HG02970 (cell line): ENCODE measurements around the gene TRIM65.

Experiments used
- ATAC-seq: cut with Tn5 transposase; IDR thresholded peaks from one replicate; pipeline ENCODE4 v1.9.1; 2021; ENCODE audit warnings: mild to moderate bottlenecking, moderate library complexity, moderate number of reproducible peaks; ENCODE audit not compliant: unreplicated experiment, low FRiP score

The TRIM65 gene

GRCh38 chr17:75919611-75920010 is 22.9 kb upstream of the TRIM65 start:
- ATAC-seq = no peak

- ATAC-seq = no peak
Measured at GRCh38 chr17:75917917-75918445, 21.2 kb upstream of the TRIM65 start.

- no peak for ATAC-seq
Measured at GRCh38 chr17:75917141-75917916, 20.6 kb upstream of the TRIM65 start.

- ATAC-seq = no peak
Measured at GRCh38 chr17:75915268-75915667, 18.5 kb upstream of the TRIM65 start.

- no peak for ATAC-seq
Measured at GRCh38 chr17:75914643-75915267, 18.0 kb upstream of the TRIM65 start.

- no peak for ATAC-seq
Measured at GRCh38 chr17:75913537-75914210, 16.9 kb upstream of the TRIM65 start.

GRCh38 chr17:75910699-75911098 is 13.9 kb upstream of the TRIM65 start:
- no peak for ATAC-seq

- ATAC-seq = no peak
Measured at GRCh38 chr17:75909812-75910274, 13.1 kb upstream of the TRIM65 start.

GRCh38 chr17:75909051-75909811 is 12.5 kb upstream of the TRIM65 start:
- ATAC-seq = no peak

- ATAC-seq = no peak
Measured at GRCh38 chr17:75908201-75908600, 11.4 kb upstream of the TRIM65 start.

GRCh38 chr17:75906143-75906884 is 9.6 kb upstream of the TRIM65 start:
- ATAC-seq = no peak

- peak; percentile 97 for ATAC-seq
Measured at GRCh38 chr17:75904749-75905521, 8.2 kb upstream of the TRIM65 start, which contains the start of gene MRPL38. Gene MRPL38 (minus strand): TSS chr17:75904884. CDS start chr17:75904875, 9 bp downstream.

GRCh38 chr17:75902406-75902805 is 5.7 kb upstream of the TRIM65 start:
- ATAC-seq = no peak

- ATAC-seq = no peak
Measured at GRCh38 chr17:75901727-75902126, 5.0 kb upstream of the TRIM65 start.

GRCh38 chr17:75900691-75901533 is 4.2 kb upstream of the TRIM65 start:
- ATAC-seq = no peak

GRCh38 chr17:75899767-75900468 is 3.2 kb upstream of the TRIM65 start:
- ATAC-seq = no peak

GRCh38 chr17:75899353-75899752 is 2.6 kb upstream of the TRIM65 start:
- no peak for ATAC-seq
